Activated CD4-positive, alpha-beta memory T cell treated with anti-CD3 and anti-CD28 coated beads for 36 hours (primary cell): ENCODE results near the gene GMFB. TPM values are rescaled to one million over a fixed set of nuclear protein-coding genes. Genes with fewer than 3 reads are reported as not detected.
A peak's percentile ranks its signal among the peaks of the same experiment; 100 is the strongest.
"Not testable (repeated sequence)": the region's sequence is repeated elsewhere in the genome, so short reads cannot be mapped to it uniquely, and the experiment has no call there.

Experiments
- CTCF ChIA-PET: fragments of 350-600 bp; sonication (Branson Sonifier 250); formaldehyde crosslinking; loops from one replicate; lab custom pipeline; 2021; ENCODE audit warnings: antibody characterized with exemption, inconsistent platforms; lab: Charles Lee
- POLR2A ChIA-PET: fragments of 350-600 bp; sonication (Branson Sonifier 250); formaldehyde crosslinking; loops from one replicate; lab custom pipeline; 2021; ENCODE audit warnings: antibody characterized with exemption; lab: Charles Lee
- DNase-seq: peaks from one replicate; pipeline ENCODE4 v3.0.0-alpha.2; 2020
- H3K27ac Mint-ChIP-seq: one replicate; pipeline ENCODE4 v1.8.0; 2021; ENCODE audit warnings: mixed read lengths
- H3K27me3 Mint-ChIP-seq: one replicate; pipeline ENCODE4 v1.8.0; 2021; ENCODE audit warnings: mixed read lengths
- H3K36me3 Mint-ChIP-seq: one replicate; pipeline ENCODE4 v1.8.0; 2021; ENCODE audit warnings: mixed read lengths
- H3K4me1 Mint-ChIP-seq: one replicate; pipeline ENCODE4 v1.8.0; 2021; ENCODE audit warnings: low read depth, mixed read lengths
- H3K4me3 Mint-ChIP-seq: one replicate; pipeline ENCODE4 v1.8.0; 2021; ENCODE audit warnings: mild to moderate bottlenecking, mixed read lengths
- H3K9me3 Mint-ChIP-seq: one replicate; pipeline ENCODE4 v1.8.0; 2021; ENCODE audit warnings: mixed read lengths
- intact Hi-C: fragments of 100-400 bp; cut with micrococcal nuclease; formaldehyde crosslinking; loops from one replicate; pipeline ENCODE4 v1.15.1; 2023
- total RNA-seq, 2 experiments: library from RNA; stranded (reverse); gene quantifications; one replicate each; pipeline ENCODE4 v1.2.3, GENCODE V29; 2021

Gene GMFB
- total RNA-seq, 2 experiments from 2014 or later: 39.0 to 43.6 TPM

DNA sequence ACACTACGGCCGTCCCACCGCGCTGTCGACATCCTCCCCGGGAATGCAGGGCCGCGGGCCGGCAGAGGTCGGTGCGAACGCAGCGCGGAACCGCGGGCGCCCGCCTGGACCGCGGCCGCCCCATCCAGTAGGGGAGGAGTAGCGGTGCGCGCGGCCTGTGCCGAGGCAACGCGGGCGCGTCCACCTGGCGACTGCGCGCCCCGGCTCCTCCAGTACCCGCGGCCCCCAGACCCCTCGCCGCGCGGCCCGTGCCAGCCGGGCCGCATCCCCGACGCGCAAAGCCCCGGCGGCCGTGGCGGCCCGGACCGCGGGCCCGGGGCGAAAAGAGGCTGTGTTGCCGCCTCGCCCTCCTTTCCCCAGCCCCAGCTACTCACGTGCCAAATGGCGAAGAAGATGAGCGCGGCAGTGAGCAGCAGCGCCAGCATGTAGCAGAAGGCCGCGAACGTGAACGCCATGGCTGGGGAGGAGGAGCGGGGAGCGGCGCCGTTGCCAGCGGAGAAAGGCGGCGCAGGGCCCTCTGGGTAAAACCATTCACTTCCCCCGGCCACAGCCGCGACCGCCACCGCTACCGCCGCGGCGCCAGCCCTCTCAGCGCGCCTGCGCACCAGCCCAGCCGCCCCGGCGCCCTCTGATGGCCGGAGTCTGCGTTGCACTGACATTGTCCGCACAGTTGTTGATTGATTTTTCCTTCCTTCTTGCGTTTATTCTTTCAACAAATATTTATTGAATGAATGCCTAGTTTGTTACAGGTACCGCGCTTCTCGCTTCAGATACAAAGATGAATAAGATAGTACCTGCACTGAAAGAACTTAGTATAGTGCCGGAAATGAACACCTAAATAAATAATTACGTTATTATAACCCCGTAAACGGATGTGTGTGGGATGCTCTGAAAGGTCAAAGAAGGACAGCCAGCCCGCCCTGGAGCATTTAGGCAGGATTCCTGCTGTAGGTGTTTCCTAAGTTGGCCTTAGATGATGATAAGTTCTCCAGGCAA is 47.6 kb downstream of the GMFB start, which contains the start of gene CNIH1:
TSS of gene CNIH1 (minus strand) at position 502 of the 996 bp plus-strand sequence. CDS start at position 455, 47 bp downstream.
- peaks cover 50% of the 10 kb centered on the region for H3K4me1 Mint-ChIP-seq

GRCh38 chr14:54440476-54440872 is 48.3 kb downstream of the GMFB start:
- no peak for DNase-seq
- H3K9me3 Mint-ChIP-seq: no peaks in the 10 kb centered on the region
- intact Hi-C loops: loop anchor here (2.0 to 5.0 kb wide), 4 partner anchors 124 to 1888 kb away; partner anchors contain the start of genes GPR137C and TXNDC16
- H3K27me3 Mint-ChIP-seq: no peaks in the 10 kb centered on the region
- POLR2A ChIA-PET: no interaction called here
- peak overlapping the region; percentile 93 for H3K27ac Mint-ChIP-seq
- H3K36me3 Mint-ChIP-seq: peaks cover 18% of the 10 kb centered on the region
- CTCF ChIA-PET: interaction anchor here (0.9 kb wide), 1 partner anchor 9 kb away, joined by 3 read pairs; no protein-coding TSS in a partner anchor
- H3K4me1 Mint-ChIP-seq: peaks cover 57% of the 10 kb centered on the region
- peak overlapping the region; percentile 88 for H3K4me3 Mint-ChIP-seq

More for the DNA sequence above, 47.6 kb downstream of the GMFB start, which contains the start of gene CNIH1:
- no peaks in the 10 kb centered on the region for H3K9me3 Mint-ChIP-seq
- peak; percentile 95 for DNase-seq
- H3K27me3 Mint-ChIP-seq: no peaks in the 10 kb centered on the region
- ChIA-PET CTCF (interaction anchor here (0.7 to 2.3 kb wide), 6 partner anchors 8 to 333 kb away, joined by 3 to 5 read pairs (median 4); partner anchors contain the start of gene GMFB), POLR2A (no interaction called here)
- intact Hi-C loops: loop anchor here (1.0 to 5.0 kb wide), 8 partner anchors 45 to 1888 kb away; partner anchors contain the start of genes CGRRF1, GPR137C and TXNDC16
- peak within 1 kb of the TSS; percentile 93 for H3K27ac Mint-ChIP-seq
- peaks cover 15% of the 10 kb centered on the region for H3K36me3 Mint-ChIP-seq
- H3K4me3 Mint-ChIP-seq: peak within 1 kb of the TSS; percentile 88

GRCh38 chr14:54440037-54440436 is 48.7 kb downstream of the GMFB start:
- H3K27me3 Mint-ChIP-seq: no peaks in the 10 kb centered on the region
- POLR2A ChIA-PET: interaction anchor here (1.2 kb wide), 1 partner anchor 42 kb away, joined by 4 read pairs; no protein-coding TSS in a partner anchor
- H3K4me1 Mint-ChIP-seq: peaks cover 61% of the 10 kb centered on the region
- no peaks in the 10 kb centered on the region for H3K9me3 Mint-ChIP-seq
- CTCF ChIA-PET: interaction anchor here (0.6 kb wide), 1 partner anchor 837 kb away, joined by 5 read pairs; no protein-coding TSS in a partner anchor
- intact Hi-C loops: loop anchor here (2.0 to 5.0 kb wide), 4 partner anchors 125 to 1887 kb away; partner anchors contain the start of genes GPR137C and TXNDC16
- peaks cover 19% of the 10 kb centered on the region for H3K36me3 Mint-ChIP-seq
- H3K4me3 Mint-ChIP-seq: peak overlapping the region; percentile 88
- peak overlapping the region; percentile 93 for H3K27ac Mint-ChIP-seq
- no peak for DNase-seq

DNA sequence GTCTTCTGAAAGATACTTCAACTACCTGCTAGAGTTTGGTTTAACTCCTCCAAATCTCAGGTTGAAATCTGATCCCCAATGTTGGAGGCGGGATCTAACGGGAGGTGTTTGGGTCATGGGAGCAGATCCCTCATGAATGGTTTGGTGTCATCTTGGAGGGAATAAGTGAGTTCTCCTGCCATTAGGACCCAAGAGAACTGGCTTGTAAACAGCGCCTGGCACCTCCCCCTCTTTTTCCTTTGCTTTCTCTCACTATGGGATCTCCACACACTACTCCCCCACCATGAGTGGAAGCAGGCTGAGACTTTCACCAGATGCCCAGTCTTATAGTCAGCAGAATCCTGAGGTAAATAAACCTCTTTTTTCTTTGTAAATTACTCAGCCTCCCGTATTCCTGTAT is 50.1 kb downstream of the GMFB start:
- POLR2A ChIA-PET: interaction anchor here (1.0 kb wide), 1 partner anchor 23 kb away, joined by 3 read pairs; no protein-coding TSS in a partner anchor
- Mint-ChIP-seq H3K27me3 (no peaks in the 10 kb centered on the region), H3K4me1 (peaks cover 73% of the 10 kb centered on the region), H3K9me3 (no peaks in the 10 kb centered on the region), H3K27ac (no peak overlapping the region), H3K36me3 (peaks cover 30% of the 10 kb centered on the region), H3K4me3 (peak overlapping the region; percentile 41)
- no peak for DNase-seq
- CTCF ChIA-PET: no interaction called here
- intact Hi-C loops: loop anchor here (5.0 kb wide), 1 partner anchor 444 kb away; no protein-coding TSS in a partner anchor

GRCh38 chr14:54437954-54438353 is 50.8 kb downstream of the GMFB start:
- H3K4me3 Mint-ChIP-seq, CTCF ChIA-PET, DNase-seq, H3K9me3 Mint-ChIP-seq, H3K27ac Mint-ChIP-seq, H3K27me3 Mint-ChIP-seq: not testable (repeated sequence)
- intact Hi-C loops: loop anchor here (5.0 kb wide), 1 partner anchor 444 kb away; no protein-coding TSS in a partner anchor
- Mint-ChIP-seq H3K36me3 (peaks cover 34% of the 10 kb centered on the region), H3K4me1 (peaks cover 81% of the 10 kb centered on the region)
- POLR2A ChIA-PET: interaction anchor here (1.0 kb wide), 1 partner anchor 24 kb away, joined by 3 read pairs; no protein-coding TSS in a partner anchor

DNA sequence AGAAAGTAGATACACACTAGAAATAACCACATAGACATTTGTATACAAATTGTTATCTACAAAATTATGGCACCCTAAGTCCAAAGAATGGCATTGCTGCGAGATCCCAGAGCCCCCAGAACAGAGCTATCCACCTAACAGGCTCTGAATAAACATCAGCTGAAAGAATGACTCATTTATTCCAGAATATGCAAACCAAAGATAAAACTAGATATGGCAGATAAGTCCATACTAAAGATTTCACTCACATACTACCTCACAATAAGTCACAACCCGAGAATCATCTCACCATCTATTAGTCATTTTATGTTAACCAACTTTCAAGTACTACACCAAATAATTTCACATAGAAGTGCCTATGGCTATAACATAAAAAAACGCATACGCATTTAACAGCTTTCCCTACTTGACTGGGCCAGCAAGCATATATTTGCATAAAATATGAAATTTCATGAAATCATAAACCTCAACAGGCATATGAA is 53.2 kb downstream of the GMFB start:
- ChIA-PET CTCF (interaction anchor here (1.2 to 1.6 kb wide), 3 partner anchors 39 to 131 kb away, joined by 3 to 7 read pairs (median 5); partner anchors contain the start of genes CDKN3, GMFB and SAMD4A), POLR2A (interaction anchor here (0.9 to 1.6 kb wide), 5 partner anchors 10 to 340 kb away, joined by 3 to 5 read pairs (median 3); no protein-coding TSS in a partner anchor)
- Mint-ChIP-seq H3K4me1 (peaks cover 82% of the 10 kb centered on the region), H3K27me3 (no peaks in the 10 kb centered on the region), H3K4me3 (peak overlapping the region; percentile 61), H3K36me3 (peaks cover 46% of the 10 kb centered on the region), H3K9me3 (no peaks in the 10 kb centered on the region), H3K27ac (peak overlapping the region; percentile 76)
- intact Hi-C loops: loop anchor here (1.0 to 5.0 kb wide), 4 partner anchors 39 to 1283 kb away; partner anchors contain the start of genes DDHD1 and GCH1
- DNase-seq: peak; percentile 40

GRCh38 chr14:54428527-54428926 is 60.3 kb downstream of the GMFB start:
- H3K36me3 Mint-ChIP-seq: peaks cover 47% of the 10 kb centered on the region
- intact Hi-C loops: loop anchor here (1.0 kb wide), 1 partner anchor 8 kb away; no protein-coding TSS in a partner anchor
- no peak for DNase-seq
- H3K4me1 Mint-ChIP-seq: peaks cover 43% of the 10 kb centered on the region
- no peaks in the 10 kb centered on the region for H3K27me3 Mint-ChIP-seq
- no peaks in the 10 kb centered on the region for H3K9me3 Mint-ChIP-seq
- H3K4me3 Mint-ChIP-seq: no peak overlapping the region
- H3K27ac Mint-ChIP-seq: no peak overlapping the region
- CTCF ChIA-PET: interaction anchor here (0.6 to 1.4 kb wide), 2 partner anchors 8 to 707 kb away, joined by 3 read pairs; no protein-coding TSS in a partner anchor
- POLR2A ChIA-PET: interaction anchor here (0.8 to 0.9 kb wide), 2 partner anchors 21 to 60 kb away, joined by 3 read pairs; no protein-coding TSS in a partner anchor

GRCh38 chr14:54427871-54428270 is 60.9 kb downstream of the GMFB start:
- Mint-ChIP-seq H3K4me1 (peaks cover 37% of the 10 kb centered on the region), H3K36me3 (peaks cover 42% of the 10 kb centered on the region), H3K4me3 (no peak overlapping the region), H3K27me3 (no peaks in the 10 kb centered on the region), H3K9me3 (no peaks in the 10 kb centered on the region), H3K27ac (no peak overlapping the region)
- ChIA-PET CTCF (interaction anchor here (0.6 kb wide), 1 partner anchor 707 kb away, joined by 3 read pairs; no protein-coding TSS in a partner anchor), POLR2A (interaction anchor here (0.8 kb wide), 1 partner anchor 22 kb away, joined by 3 read pairs; no protein-coding TSS in a partner anchor)
- DNase-seq: no peak
- intact Hi-C loops: loop anchor here (1.0 kb wide), 1 partner anchor 8 kb away; no protein-coding TSS in a partner anchor

DNA sequence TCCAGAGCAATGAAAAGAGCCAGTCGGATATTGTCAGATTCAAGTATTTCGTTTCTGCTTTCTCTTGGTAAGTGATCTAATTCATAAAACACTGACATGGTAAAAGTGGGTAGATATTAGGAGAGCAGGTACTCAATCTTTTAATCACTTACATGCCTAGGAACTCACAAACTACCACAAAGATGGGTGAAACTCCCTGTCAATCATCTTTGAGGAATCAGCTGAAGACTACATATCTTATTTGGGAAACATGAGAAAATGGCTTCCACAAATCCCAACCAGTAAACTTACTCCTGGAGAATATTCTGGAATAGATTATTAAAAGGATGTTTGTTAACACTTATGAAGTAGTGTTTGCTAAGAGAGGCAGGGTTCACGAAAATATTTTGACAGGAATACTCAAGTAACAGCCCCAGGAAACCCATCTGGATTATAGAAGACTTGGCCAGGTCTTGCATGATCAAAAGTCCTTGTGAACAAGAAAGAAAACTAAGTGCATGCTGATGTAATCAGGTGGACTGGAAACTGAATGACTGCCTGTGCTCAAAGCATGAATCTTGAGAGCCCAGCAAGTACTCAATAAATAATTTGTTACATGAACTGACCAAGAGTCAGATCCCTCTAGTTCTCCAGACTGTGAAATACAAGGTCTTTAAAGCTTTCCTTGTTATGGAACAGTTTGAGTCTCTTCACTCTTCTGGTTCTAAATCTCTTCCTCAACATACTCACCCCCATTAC is 63.1 kb downstream of the GMFB start:
- Mint-ChIP-seq H3K9me3 (no peaks in the 10 kb centered on the region), H3K27me3 (no peaks in the 10 kb centered on the region), H3K4me3 (no peak overlapping the region), H3K36me3 (peaks cover 32% of the 10 kb centered on the region), H3K4me1 (peaks cover 27% of the 10 kb centered on the region), H3K27ac (no peak overlapping the region)
- POLR2A ChIA-PET: no interaction called here
- no peak for DNase-seq
- intact Hi-C loops: no loop called here
- CTCF ChIA-PET: no interaction called here

- intact Hi-C loops: no loop called here
- Mint-ChIP-seq H3K9me3 (no peaks in the 10 kb centered on the region), H3K4me1 (peaks cover 24% of the 10 kb centered on the region), H3K27ac (no peak overlapping the region), H3K4me3 (no peak overlapping the region), H3K27me3 (no peaks in the 10 kb centered on the region), H3K36me3 (peaks cover 28% of the 10 kb centered on the region)
- ChIA-PET CTCF (no interaction called here), POLR2A (no interaction called here)
- no peak for DNase-seq
Observed at GRCh38 chr14:54425068-54425467, 63.7 kb downstream of the GMFB start.
